NCI-H2029 (cell line): Measurements from ENCODE around the gene NUMB.

Experiments used
- DNase-seq: peaks from one replicate; lab custom pipeline; 2025; lab: John Stamatoyannopoulos, UW

The NUMB gene

DNA sequence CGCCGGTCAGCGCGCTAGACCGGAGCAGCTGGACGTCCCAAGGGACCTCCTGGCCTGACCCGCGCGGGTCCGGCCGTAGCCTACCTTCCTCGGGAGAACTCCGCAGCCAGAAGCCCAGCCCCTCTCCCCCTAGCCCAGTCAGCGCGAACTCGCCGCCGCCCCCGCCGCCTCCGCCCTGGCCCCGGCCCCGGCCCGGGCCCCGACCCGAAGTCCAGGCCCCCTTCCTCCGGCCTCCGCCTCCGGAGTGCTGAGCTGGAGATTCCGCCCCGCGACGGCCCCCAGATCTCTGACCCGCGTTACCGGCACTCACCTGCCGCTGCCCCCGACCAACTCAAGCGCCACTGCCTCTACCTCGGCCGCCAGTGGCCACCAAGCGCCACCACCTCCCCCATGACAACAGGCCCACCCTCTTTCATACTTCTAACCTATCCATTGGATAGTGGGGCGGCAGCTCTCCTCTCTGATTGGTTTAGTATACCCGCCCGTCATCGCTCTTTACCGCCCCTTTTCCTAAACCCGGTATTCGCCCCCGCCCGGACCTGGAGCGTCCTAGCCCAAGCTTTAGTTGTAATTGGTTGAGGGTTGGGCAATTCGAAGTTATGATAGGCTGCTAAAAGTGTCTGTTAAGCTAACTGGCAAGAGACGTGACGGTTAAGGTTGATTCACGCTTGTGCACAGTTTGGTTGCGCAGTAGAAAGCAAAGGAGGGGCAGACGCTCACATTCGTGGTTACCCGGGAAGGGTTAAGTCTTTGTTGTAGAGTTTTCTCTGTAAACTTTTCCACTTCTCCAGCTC lies at the start of gene NUMB:
NUMB (minus strand) TSS at position 364 of the 794 bp plus-strand sequence. CDS start 102,795 bp downstream, outside the sequence.
- peak; percentile 94 for DNase-seq

DNA sequence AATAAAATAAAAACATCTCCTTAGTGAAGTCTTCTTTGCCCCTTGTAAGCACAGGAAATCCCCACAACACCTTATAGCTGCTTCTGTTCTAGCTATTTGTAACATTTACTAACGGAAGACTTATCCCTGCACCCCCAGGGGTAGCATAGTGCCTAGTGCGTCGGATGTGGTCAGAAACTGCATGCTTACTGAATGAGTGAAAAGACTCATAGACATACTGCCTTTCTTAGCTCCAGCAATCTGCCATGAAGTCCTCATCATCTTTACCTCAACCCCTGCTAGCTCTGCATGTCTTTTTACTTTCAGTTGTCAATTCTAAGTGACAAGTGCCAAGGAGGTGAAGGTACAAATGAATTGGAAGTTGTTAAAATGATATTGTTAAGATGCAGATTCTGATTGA lies 45.3 kb upstream of the NUMB start:
- no peak for DNase-seq

GRCh38 chr14:73502017-73502619 lies 43.8 kb upstream of the NUMB start:
- no peak for DNase-seq

- DNase-seq = no peak
These were observed 42.0 kb upstream of the NUMB start for GRCh38 chr14:73500360-73500759.

- no peak for DNase-seq
These were observed 36.2 kb upstream of the NUMB start for GRCh38 chr14:73494593-73494992.

DNA sequence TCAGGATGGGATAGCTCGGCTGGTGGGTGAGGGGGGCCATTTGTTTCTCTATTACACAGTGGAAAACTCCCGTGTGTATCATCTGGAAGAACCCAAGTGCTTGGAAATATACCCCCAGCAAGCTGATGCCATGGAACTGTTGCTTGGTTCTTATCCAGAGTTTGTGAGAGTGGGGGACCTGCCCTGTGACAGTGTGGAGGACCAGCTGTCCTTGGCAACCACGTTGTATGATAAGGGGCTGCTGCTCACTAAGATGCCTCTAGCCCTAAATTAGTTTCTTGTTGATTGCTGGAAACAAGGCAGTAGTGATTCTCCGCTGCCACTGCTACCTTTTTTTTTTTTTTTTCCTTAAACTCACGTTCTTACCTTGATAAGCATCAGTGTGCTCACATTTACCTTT lies 34.3 kb upstream of the NUMB start:
- no peak for DNase-seq

DNA sequence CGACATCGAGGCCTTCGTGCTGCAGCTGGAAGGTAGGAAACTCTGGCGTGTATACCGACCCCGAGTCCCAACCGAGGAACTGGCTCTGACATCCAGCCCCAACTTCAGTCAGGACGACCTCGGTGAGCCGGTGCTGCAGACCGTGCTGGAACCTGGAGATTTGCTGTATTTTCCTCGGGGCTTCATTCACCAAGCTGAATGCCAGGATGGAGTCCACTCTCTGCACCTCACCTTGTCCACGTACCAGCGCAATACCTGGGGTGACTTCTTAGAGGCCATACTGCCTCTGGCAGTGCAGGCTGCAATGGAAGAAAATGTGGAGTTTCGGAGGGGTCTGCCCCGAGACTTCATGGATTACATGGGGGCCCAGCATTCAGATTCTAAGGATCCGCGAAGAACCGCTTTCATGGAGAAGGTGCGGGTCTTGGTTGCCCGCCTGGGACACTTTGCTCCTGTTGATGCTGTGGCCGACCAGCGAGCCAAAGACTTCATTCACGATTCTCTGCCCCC lies 33.8 kb upstream of the NUMB start:
- no peak for DNase-seq

DNA sequence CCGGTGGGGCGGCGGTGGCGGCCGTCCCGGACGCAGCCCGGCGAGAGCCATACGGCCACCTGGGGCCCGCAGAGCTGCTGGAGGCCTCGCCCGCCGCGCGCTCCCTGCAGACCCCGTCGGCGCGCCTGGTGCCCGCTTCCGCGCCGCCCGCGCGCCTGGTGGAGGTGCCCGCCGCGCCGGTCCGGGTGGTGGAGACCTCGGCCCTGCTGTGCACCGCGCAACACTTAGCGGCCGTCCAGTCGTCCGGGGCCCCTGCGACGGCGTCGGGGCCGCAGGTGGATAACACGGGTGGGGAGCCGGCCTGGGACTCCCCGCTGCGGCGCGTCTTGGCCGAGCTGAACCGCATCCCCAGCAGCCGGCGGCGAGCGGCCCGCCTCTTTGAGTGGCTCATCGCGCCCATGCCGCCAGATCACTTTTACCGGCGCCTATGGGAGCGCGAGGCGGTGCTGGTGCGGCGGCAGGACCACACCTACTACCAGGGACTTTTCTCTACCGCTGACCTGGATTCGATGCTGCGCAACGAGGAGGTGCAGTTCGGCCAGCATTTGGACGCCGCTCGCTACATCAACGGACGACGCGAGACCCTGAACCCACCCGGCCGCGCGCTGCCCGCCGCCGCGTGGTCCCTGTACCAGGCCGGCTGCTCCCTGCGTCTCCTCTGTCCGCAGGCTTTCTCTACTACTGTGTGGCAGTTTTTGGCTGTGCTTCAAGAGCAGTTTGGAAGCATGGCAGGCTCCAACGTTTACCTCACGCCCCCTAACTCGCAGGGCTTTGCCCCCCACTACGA lies 33.1 kb upstream of the NUMB start:
- DNase-seq = no peak

DNA sequence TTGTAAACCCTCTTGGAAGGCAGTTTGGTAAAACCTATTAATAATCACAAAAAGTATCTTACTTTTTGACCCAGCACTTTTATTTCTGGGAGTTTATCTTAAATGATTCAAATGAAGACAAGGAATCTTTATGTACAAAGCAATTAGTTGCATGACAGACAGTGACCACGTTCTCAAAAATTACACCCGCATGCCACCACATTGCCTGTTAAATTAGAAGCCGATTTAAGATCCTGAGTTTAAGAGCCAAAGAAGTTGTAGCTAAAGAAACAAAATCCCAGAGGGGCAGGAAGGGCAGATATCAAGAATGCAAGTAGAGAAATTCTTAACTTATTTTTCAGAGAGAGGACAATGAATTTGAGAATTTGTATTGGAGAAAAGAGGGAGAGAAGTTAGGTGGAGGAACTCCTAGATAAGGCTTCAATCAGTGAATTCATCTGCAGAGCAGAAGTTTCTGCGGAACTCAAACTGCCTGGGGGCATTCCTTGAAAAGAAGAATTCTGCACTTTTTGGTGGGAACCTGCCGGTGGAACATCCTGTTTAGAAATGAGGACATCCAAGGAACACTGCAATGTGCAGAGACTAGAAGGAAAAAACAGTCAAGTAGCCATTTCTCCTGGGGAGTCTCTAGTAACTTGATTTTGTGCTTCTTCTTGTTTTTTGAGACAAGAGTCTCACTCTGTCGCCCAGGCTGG lies 31.3 kb upstream of the NUMB start:
- DNase-seq = no peak

- no peak for DNase-seq
These were observed 20.3 kb upstream of the NUMB start for GRCh38 chr14:73478684-73479083.

GRCh38 chr14:73477618-73478266 lies 19.4 kb upstream of the NUMB start:
- no peak for DNase-seq

GRCh38 chr14:73476451-73476931 lies 18.1 kb upstream of the NUMB start:
- no peak for DNase-seq

DNA sequence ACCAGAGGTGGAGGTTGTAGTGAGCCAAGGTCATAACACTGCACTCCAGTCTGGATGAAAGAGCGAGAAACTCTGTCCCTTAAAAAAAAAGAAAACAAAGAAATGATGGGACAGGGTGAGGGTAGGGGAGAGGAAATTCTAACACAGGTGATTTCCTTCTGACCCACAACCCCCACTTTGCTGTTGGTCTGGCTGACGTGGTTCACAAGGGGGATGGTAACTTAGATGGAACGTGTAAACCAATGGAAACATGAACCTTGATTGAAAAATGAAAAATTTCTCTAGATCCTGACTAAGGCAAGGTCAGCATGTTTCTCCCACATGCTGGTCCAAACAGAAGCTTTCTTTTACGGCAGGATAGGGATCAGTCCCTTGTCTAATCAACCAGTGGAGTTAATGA lies 16.6 kb upstream of the NUMB start:
- DNase-seq = no peak

DNA sequence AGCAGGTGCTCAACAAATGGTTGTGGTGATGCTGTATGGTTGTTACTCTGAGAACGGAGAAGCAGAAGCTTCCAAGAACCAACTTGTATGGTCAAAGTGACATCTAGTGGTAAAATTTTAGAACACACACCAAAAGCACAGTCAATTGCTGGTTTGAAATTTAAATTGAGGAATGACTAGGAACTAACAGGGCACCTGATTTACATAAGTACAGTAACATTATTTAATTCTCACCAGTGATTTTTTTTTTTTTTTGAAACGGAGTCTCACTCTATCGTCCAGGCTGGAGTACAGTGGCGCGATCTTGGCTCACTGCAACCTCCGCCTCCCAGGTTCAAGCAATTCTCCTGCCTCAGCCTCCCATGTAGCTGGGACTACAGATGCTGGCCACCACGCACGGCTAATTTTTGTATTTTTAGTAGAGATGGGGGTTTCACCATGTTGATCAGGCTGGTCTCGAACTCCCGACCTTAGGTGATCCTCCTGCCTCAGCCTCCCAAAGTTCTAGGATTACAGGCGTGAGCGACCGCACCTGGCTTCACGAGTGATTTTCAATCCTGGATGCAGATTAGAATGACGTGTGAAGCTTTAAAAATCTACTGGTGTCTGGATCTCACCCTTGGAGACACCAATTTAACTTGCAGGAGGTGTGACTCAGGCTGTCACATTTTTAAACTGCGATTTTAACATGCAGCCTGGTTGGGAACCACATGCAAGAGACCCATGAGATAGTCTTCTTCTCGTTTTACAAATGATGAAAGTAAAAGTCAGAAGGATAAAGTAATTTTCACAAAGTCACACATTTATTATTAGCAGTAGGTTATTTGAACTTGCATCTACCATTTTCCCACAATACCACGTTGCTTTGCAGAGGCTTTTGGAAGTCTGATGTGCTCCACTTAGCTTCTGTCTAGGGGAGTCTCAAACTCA lies 14.1 kb upstream of the NUMB start:
- peak; percentile 39 for DNase-seq

- no peak for DNase-seq
These were observed 13.3 kb upstream of the NUMB start for GRCh38 chr14:73471582-73472184.

- no peak for DNase-seq
These were observed 10.6 kb upstream of the NUMB start for GRCh38 chr14:73468828-73469375.

DNA sequence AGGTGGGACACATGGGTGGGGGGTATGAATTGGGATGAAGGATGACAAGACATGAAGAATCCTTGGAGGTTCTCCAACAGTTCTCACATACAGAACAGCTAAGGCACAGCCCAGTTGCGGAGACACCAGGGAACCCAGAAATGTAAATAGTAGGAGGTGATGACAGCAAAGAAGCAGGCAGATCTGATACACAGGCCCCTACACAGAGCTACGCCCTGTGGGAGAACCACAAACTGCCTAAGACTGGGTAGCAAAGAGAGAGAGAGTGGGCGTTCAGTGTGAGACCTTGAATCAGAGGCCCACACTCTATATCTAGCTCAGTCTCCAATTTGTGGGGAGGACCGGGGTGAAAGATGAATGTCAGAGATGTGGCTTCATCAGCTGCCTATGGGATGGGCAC lies 9.5 kb upstream of the NUMB start:
- DNase-seq = no peak

DNA sequence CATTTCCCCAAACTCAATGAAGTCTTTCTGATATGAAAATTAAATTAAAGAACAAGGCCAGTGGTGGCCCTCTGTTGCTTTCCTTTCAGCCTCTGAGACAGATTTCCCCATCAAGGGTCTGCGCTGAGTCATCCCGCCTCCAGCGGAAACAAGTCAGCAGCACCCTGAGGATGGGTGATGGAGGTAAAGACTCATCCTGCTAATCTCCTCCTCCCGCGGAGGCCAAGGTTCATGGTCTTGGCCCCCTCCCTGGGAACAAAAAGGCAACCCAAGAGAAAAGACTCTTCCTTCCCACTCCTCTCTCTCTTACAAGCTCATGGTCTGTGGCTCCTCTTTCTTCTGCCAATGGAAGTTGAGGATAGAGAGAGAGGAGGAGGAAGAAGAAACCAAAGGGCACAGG lies 9.0 kb upstream of the NUMB start:
- no peak for DNase-seq

DNA sequence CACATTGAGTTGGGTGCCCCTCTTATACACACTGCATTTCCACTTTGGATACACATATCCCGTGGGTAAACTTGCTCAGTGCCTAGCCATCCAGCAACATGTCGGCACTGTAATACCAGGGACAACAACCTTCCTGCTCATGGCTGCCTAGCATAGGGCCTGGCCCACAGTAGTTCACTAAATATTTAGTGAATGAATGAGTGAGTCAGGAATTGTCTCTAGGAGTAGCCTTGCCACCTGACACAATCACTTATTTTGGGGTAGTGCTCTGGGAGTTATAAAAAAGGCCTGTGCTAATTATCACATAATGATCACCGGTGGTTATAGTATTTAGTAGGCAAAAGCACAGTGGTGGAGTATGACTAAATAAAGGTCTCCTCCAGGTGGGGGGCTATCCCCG lies 8.5 kb upstream of the NUMB start:
- DNase-seq = no peak
